ENCODE results near the gene ZNF688.
"Not testable (repeated sequence)": the region's sequence is repeated elsewhere in the genome, so short reads cannot be mapped to it uniquely, and the experiment has no call there.

DNA sequence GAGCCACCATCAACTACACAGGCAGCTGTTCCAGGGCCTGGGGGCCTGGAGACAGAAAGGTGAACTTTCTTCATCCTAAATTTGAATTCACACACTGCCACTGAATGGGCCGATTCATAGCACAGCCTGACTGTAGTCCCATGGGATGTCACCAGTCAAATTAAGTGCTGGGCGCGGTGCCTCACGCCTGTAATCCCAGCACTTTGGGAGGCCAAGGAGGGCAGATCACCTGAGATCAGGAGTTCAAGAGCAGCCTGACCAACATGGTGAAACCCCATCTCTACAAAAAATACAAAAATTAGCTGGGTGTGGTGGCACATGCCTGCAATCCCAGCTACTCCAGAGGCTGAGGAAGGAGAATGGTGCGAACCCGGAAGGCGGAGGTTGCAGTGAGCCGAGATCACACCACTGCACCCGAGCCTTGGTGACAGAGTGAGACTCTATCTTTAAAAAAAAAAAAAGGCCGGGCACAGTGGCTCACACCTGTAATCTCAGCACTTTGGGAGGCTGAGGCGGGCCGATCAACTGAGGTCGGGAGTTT, 31.5 kb downstream of the ZNF688 start:
- TF ChIP-seq, protein P1, sequence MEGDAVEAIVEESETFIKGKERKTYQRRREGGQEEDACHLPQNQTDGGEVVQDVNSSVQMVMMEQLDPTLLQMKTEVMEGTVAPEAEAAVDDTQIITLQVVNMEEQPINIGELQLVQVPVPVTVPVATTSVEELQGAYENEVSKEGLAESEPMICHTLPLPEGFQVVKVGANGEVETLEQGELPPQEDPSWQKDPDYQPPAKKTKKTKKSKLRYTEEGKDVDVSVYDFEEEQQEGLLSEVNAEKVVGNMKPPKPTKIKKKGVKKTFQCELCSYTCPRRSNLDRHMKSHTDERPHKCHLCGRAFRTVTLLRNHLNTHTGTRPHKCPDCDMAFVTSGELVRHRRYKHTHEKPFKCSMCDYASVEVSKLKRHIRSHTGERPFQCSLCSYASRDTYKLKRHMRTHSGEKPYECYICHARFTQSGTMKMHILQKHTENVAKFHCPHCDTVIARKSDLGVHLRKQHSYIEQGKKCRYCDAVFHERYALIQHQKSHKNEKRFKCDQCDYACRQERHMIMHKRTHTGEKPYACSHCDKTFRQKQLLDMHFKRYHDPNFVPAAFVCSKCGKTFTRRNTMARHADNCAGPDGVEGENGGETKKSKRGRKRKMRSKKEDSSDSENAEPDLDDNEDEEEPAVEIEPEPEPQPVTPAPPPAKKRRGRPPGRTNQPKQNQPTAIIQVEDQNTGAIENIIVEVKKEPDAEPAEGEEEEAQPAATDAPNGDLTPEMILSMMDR (IDR thresholded peaks at IDR 0.05), result not testable (repeated sequence)
- not testable (repeated sequence) for TF ChIP-seq POLR2A (IDR thresholded peaks at IDR 0.05; ENCODE audit: low read depth); EP300 (IDR thresholded peaks at IDR 0.05); POLR2AphosphoS5 (IDR thresholded peaks at IDR 0.05)
